Measurements from ENCODE around the gene NFKBIA. TPM values are rescaled to one million over a fixed set of nuclear protein-coding genes. Genes with fewer than 3 reads are reported as not detected.
"Not testable (repeated sequence)": the region's sequence is repeated elsewhere in the genome, so short reads cannot be mapped to it uniquely, and the experiment has no call there.

Gene NFKBIA
- total RNA-seq, 4 donors from 2014 or later: 185 to 379 (median 320) TPM

DNA sequence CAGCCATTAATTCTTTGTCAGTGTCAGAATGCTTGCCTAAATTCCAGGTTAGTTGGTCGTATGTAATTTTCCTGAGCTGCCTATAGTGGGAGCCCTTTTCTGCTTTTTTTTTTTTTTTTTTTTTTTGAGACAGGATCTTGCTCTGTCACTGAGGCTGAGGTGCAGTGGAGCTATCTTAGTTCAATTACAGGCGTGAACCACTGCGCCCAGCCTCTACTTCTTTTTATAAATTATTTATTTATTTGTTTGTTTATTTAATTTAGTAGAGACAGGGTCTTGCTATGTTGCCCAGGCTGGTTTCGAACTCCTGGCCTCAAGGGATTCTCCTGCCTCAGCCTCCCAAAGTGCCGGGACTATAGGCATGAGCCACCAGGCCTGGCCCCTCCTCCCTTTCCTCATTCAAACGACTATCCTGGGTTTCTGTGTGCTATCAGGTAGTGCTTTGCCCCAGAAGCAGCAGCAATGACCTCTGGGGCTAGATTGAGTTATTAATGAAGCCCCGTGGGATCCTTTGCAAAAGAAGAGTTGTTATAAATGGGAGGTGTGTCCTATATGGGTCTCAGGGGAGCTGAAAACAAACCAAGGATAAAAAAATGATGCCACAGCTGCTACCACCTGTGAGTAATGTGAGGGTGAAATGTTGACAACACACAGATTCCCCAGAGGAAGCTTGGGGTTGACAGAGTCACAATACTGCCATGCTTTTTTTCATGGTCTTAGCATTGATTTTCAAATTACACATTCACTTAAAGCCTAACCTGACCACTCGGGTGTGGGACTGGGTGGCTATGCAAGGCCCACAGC, 34.6 kb upstream of the NFKBIA start:
- Histone ChIP-seq H3K4me3 (no peak overlapping the region), H3K9me3 (no peaks in the 10 kb centered on the region), H3K4me1 (no peaks in the 10 kb centered on the region), H3K27me3 (no peaks in the 10 kb centered on the region), H3K36me3 (no peaks in the 10 kb centered on the region), H3K27ac (no peak overlapping the region)
- DNase-seq (no peak), ATAC-seq (no peak)
- in situ Hi-C loops (cut with MboI; ENCODE audit: low sequenced_read_pairs in 4 of 4) (no loop called here), intact Hi-C loops (cut with DNase I; ENCODE audit: low total_unique reads) (no loop called here)
- no peak for TF ChIP-seq POLR2A (IDR thresholded peaks at IDR 0.05)
- TF ChIP-seq, protein P1, sequence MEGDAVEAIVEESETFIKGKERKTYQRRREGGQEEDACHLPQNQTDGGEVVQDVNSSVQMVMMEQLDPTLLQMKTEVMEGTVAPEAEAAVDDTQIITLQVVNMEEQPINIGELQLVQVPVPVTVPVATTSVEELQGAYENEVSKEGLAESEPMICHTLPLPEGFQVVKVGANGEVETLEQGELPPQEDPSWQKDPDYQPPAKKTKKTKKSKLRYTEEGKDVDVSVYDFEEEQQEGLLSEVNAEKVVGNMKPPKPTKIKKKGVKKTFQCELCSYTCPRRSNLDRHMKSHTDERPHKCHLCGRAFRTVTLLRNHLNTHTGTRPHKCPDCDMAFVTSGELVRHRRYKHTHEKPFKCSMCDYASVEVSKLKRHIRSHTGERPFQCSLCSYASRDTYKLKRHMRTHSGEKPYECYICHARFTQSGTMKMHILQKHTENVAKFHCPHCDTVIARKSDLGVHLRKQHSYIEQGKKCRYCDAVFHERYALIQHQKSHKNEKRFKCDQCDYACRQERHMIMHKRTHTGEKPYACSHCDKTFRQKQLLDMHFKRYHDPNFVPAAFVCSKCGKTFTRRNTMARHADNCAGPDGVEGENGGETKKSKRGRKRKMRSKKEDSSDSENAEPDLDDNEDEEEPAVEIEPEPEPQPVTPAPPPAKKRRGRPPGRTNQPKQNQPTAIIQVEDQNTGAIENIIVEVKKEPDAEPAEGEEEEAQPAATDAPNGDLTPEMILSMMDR (IDR thresholded peaks at IDR 0.05 in 4 of 5, conservative IDR thresholded peaks at IDR 0.05 in 1 of 5): no peak

DNA sequence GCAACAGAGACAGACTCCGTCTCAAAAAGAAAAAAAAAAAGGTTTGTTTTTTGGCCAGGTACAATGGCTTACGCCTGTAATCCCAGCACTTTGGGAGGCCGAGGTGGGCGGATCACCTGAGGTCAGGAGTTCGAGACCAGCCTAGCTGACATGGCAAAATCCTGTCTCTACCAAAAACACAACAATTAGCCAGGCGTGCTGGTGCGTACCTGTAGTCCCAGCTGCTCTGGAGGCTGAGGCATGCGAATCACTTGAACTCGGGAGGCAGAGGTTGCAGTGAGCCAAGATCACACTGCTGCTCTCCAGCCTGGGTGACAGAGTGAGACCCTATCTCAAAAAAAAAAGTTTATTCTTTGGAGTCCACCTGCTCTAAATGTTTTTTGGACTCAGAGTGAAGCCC, 33.9 kb upstream of the NFKBIA start:
- H3K4me1 ChIP-seq; ATAC-seq; in situ Hi-C loops (cut with MboI; ENCODE audit: low sequenced_read_pairs in 4 of 4); intact Hi-C loops (cut with DNase I; ENCODE audit: low total_unique reads); DNase-seq; H3K4me3 ChIP-seq; H3K27ac ChIP-seq; H3K36me3 ChIP-seq; H3K9me3 ChIP-seq; H3K27me3 ChIP-seq: not testable (repeated sequence)

DNA sequence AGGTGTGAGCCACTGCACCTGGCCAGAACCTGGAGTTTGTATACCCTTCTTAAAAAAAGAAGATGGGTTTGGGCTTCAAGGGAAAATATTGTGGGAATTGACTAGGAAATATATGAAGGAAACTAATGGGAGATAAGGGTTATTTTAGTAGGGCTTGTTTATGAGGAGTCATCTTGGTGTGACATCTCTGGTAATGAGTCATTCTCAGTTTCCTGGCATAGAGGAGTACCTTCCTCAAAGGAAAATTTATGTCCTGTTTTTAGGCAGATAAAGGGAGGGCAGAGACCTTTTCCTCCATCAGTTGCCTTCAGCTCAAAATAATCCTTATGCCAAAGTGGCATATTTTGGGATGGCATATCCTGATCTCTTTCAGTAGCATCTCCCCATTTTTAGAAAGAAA, 30.6 kb upstream of the NFKBIA start:
- H3K27me3 ChIP-seq: no peaks in the 10 kb centered on the region
- no peaks in the 10 kb centered on the region for H3K36me3 ChIP-seq
- H3K9me3 ChIP-seq: no peaks in the 10 kb centered on the region
- intact Hi-C loops (cut with DNase I; ENCODE audit: low total_unique reads) (no loop called here), in situ Hi-C loops (cut with MboI; ENCODE audit: low sequenced_read_pairs in 4 of 4) (no loop called here)
- H3K27ac ChIP-seq: no peak overlapping the region
- no peak overlapping the region for H3K4me3 ChIP-seq
- no peaks in the 10 kb centered on the region for H3K4me1 ChIP-seq
- DNase-seq (no peak), ATAC-seq (no peak)
- TF ChIP-seq, protein P1 (IDR thresholded peaks at IDR 0.05 in 4 of 5, conservative IDR thresholded peaks at IDR 0.05 in 1 of 5): no peak
- TF ChIP-seq POLR2A (IDR thresholded peaks at IDR 0.05): no peak

DNA sequence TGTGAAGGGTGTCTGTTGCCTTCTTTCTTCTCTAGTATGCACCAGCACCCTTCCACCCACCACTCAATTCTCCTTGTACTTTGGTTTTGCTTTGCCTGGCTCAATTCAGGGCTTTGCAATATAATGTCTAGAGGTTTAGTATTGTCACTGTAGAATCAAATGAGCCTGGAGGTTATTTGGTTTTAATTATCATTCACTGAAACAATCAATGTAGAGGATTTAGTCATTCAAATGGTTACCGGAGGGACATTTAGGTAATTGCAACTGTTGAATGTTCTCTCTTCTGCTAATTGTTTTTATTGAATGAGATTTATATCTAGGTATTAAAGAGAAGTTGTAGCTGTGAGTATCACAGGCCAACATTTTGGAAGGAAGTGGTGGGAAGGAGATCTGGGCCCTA, 29.3 kb upstream of the NFKBIA start:
- no peak for ATAC-seq
- intact Hi-C loops (cut with DNase I; ENCODE audit: low total_unique reads) (no loop called here), in situ Hi-C loops (cut with MboI; ENCODE audit: low sequenced_read_pairs in 4 of 4) (no loop called here)
- Histone ChIP-seq H3K27me3 (no peaks in the 10 kb centered on the region), H3K27ac (no peak overlapping the region), H3K4me1 (no peaks in the 10 kb centered on the region), H3K4me3 (no peak overlapping the region), H3K36me3 (no peaks in the 10 kb centered on the region), H3K9me3 (no peaks in the 10 kb centered on the region)
- DNase-seq: no peak
- TF ChIP-seq, protein P1 (IDR thresholded peaks at IDR 0.05 in 4 of 5, conservative IDR thresholded peaks at IDR 0.05 in 1 of 5): no peak
- TF ChIP-seq POLR2A (IDR thresholded peaks at IDR 0.05): no peak

DNA sequence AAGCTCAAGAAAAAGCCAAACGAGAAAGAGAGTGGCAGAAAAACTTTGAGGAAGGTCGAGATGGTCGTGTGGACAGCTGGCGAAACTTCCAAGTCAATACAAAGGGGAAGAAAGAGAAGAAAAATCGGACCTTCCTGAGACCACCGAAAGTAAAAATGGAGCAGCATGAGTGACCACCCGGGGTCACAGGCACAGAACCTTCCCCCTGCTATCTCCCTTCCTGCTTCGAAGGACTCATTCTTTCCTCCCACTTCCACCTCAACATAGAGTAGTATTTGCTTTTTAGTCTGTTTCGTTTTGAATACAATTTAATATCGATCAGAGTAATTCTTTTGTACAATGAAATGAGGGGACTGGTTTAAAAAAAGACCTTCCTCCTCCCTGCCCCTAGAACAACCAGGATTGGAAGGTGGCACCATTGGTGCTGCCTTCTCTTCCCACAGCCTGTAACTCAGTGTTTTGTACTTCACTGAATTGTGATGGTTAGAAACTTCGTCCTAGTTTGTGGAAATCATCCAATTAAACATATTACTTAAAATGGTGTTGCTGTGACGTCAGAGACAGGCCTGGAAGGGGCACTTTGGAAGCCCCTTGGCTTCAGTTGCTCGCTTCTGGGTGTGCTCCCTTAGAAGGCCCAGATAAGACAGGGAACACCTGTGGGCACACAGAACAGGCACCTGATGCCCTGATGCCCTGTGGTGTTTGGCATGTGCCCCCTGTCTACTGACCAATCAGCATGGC, 26.1 kb upstream of the NFKBIA start:
- no peak for ATAC-seq
- H3K4me3 ChIP-seq: no peak overlapping the region
- H3K4me1 ChIP-seq: no peaks in the 10 kb centered on the region
- H3K27me3 ChIP-seq: no peaks in the 10 kb centered on the region
- TF ChIP-seq POLR2A (IDR thresholded peaks at IDR 0.05): no peak
- TF ChIP-seq, protein P1 (IDR thresholded peaks at IDR 0.05 in 4 of 5, conservative IDR thresholded peaks at IDR 0.05 in 1 of 5): no peak
- intact Hi-C loops (cut with DNase I; ENCODE audit: low total_unique reads) (no loop called here), in situ Hi-C loops (cut with MboI; ENCODE audit: low sequenced_read_pairs in 4 of 4) (no loop called here)
- DNase-seq: no peak
- H3K27ac ChIP-seq: no peak overlapping the region
- no peaks in the 10 kb centered on the region for H3K9me3 ChIP-seq
- no peaks in the 10 kb centered on the region for H3K36me3 ChIP-seq
